Stomach (tissue), 19 donors: ENCODE measurements around the gene AGMAT. TPM values are rescaled to one million over a fixed set of nuclear protein-coding genes. Genes with fewer than 3 reads are reported as not detected.

ENCODE experiments used
- DNase-seq, 2 donors: peaks; one replicate each; pipeline versions ENCODE4 v3.0.0 to v3.0.0-alpha.2; 2013 to 2019
- H3K27ac ChIP-seq, 5 donors: fragments of 200-600 bp in 4 of 5; sonication (generic) in 4 of 5; one replicate each; pipeline ENCODE4 v1.5.1; 2013 to 2019; ENCODE audit warnings: mild to moderate bottlenecking in 1 of 5, moderate library complexity in 1 of 5
- H3K27me3 ChIP-seq, 3 donors: fragments of 200-600 bp; sonication (generic); one replicate each; pipeline ENCODE4 v1.5.1; 2017 to 2019; ENCODE audit warnings: mixed run types in 1 of 3
- H3K36me3 ChIP-seq, 4 donors: fragments of 200-600 bp; sonication (generic); 1 replicate in 3 of 4; 2 replicates in 1 of 4; pipeline ENCODE4 v1.5.1; 2016 to 2019
- H3K4me1 ChIP-seq, 4 donors: fragments of 200-600 bp; sonication (generic); one replicate each; pipeline ENCODE4 v1.5.1; 2016 to 2019
- H3K4me3 ChIP-seq, 4 donors: fragments of 200-600 bp; sonication (generic) in 3 of 4; one replicate each; pipeline ENCODE4 v1.5.1; 2016 to 2019; ENCODE audit warnings: mild to moderate bottlenecking in 1 of 4
- H3K9me3 ChIP-seq, 4 donors: fragments of 200-600 bp; sonication (generic); one replicate each; pipeline ENCODE4 v1.5.1; 2016 to 2019
- EP300 ChIP-seq: sonication (generic); formaldehyde crosslinking; IDR thresholded peaks from one replicate; pipeline ENCODE4 v1.6.1; 2017; ENCODE audit warnings: antibody characterized with exemption
- POLR2A ChIP-seq, 4 donors: fragments of 450-650 bp; IDR thresholded peaks; one replicate each; pipeline ENCODE4 v1.6.1; 2016; ENCODE audit warnings: antibody characterized with exemption in 4 of 4, control low read depth in 2 of 4, mild to moderate bottlenecking in 1 of 4, moderate library complexity in 1 of 4
- POLR2AphosphoS5 ChIP-seq, 3 donors: sonication (generic); formaldehyde crosslinking; IDR thresholded peaks; one replicate each; pipeline ENCODE4 v1.6.1; 2016; ENCODE audit warnings: antibody characterized with exemption in 3 of 3
- WGBS, 5 donors: extraction: QIAGEN DNeasy Blood & Tissue Kit in 3 of 5; methylation state at CpG; one replicate each; pipeline versions ENCODE4 v1.1.5 to v1.1.7; 2013 to 2018; 5-methylcytosine and 5-hydroxymethylcytosine counted together
- intact Hi-C: fragments of 100-400 bp; cut with DNase I; formaldehyde crosslinking; loops from one replicate; pipeline ENCODE4 v1.15.1; 2023; ENCODE audit warnings: low total_unique reads
- long read RNA-seq, 10 donors: transcript quantifications; one replicate each; lab custom pipeline, GENCODE V29; 2026
- polyA plus RNA-seq, 3 donors: library from polyadenylated mRNA; stranded (reverse); fragments of 200-250 nt; gene quantifications; one replicate each; pipeline ENCODE4 v1.2.3, GENCODE V29; 2013
- total RNA-seq, 5 donors: library from RNA; depleted of rRNA; stranded (reverse); fragments of >200 nt; gene quantifications; one replicate each; pipeline versions ENCODE4 v1.1.0 to v1.2.3, GENCODE V29; 2014 to 2016
- TF ChIP-seq, protein P1 (sequence below), 7 experiments: fragments of 450-650 bp in 4 of 7; fragments of 200-600 bp in 3 of 7; sonication (generic) in 3 of 7; IDR thresholded peaks; one replicate each; pipeline ENCODE4 v1.5.1; 2016 to 2019; ENCODE audit warnings: antibody characterized with exemption in 7 of 7, control low read depth in 2 of 7, mild to moderate bottlenecking in 1 of 7
- donor health status: healthy with polysubstance abuse.
- donor health status: Bipolar disorder and iron deficiency.
- donor health status: healthy.

Gene AGMAT, protein sequence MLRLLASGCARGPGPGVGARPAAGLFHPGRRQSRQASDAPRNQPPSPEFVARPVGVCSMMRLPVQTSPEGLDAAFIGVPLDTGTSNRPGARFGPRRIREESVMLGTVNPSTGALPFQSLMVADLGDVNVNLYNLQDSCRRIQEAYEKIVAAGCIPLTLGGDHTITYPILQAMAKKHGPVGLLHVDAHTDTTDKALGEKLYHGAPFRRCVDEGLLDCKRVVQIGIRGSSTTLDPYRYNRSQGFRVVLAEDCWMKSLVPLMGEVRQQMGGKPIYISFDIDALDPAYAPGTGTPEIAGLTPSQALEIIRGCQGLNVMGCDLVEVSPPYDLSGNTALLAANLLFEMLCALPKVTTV
- total RNA-seq, result 1 to 10 TPM in 2 of 5 donors, under 1 TPM in 1, not detected in 2; 0.14 to 9.8 (median 4.6) TPM
- polyA plus RNA-seq, result under 1 TPM; 0.35 to 0.56 (median 0.46) TPM
- long read RNA-seq, donor 1, partial matches to known transcripts, result 0 of 1 reads
- long read RNA-seq, donor 1, other reads (novel, unspliced or antisense), result 0 of 1 reads
- long read RNA-seq, donor 2, partial matches to known transcripts, result 0 of 3 reads
- long read RNA-seq, donor 2, other reads (novel, unspliced or antisense), result 0 of 3 reads
- long read RNA-seq, donor 3, partial matches to known transcripts, result 0 of 2 reads
- long read RNA-seq, donor 3, other reads (novel, unspliced or antisense), result 0 of 2 reads
- long read RNA-seq, donor 4, result 0 reads
- long read RNA-seq, donor 5, result 0 reads
- long read RNA-seq, donor 6, result 0 reads
- long read RNA-seq, donor 7, partial matches to known transcripts, result 0 of 3 reads
- long read RNA-seq, donor 7, other reads (novel, unspliced or antisense), result 0 of 3 reads
- long read RNA-seq, donor 8, result 0 reads
- long read RNA-seq, donor 9, result 0 reads
- long read RNA-seq, donor 10, partial matches to known transcripts, result 0 of 1 reads
- long read RNA-seq, donor 10, other reads (novel, unspliced or antisense), result 0 of 1 reads

DNA sequence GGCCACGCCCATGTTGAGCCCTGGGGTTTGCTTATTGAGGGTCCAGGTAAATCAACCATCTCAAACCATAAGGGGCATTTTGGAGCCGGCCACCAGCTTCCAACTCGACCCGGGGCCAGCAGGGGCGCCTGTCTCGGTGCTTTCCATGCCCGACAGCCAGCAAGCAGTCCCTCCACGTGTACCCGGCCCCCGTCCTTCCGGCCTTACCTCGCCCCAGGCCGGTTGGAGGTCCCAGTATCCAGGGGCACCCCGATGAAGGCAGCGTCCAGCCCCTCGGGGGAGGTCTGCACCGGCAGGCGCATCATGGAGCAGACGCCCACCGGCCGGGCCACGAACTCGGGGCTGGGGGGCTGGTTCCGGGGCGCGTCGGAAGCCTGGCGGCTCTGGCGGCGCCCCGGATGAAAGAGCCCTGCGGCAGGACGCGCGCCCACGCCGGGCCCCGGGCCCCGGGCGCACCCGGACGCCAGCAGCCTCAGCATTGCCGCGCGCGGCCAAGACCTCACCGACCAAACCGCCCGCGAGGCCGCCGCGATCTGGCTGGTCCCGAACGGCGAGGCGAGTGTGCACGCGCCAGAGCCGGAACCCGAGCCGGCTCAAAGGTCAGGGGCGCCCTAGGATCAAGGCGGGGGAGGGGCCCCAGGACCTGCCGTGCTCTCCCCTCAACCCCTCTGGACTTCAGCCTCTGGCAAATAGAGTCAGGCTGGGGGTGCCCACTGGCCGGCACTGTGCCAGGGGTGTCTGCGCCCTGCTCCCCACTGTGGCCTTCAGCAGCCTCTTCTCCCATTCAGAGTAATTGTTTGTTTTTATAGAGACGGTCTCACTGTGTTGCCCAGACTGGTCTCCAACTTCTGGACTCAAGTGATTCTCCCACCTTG lies at the start of gene AGMAT:
Gene AGMAT, minus strand, starts transcription at position 563 of the 875 bp plus-strand sequence. Its CDS starts 84 bp downstream, at position 479.
- WGBS, 5 donors, result 2 to 3% (median 3%) methylated on average over 10 to 68 of the region's 68 CpGs
- intact Hi-C loops, result no loop called here
- peaks cover 7 to 16% (median 14%) of the 10 kb centered on the region in 4 donors for H3K4me1 ChIP-seq
- peak within 1 kb of the TSS; percentile 44 to 68 (median 60) for H3K4me3 ChIP-seq
- DNase-seq, result peak; percentile 43 to 77
- H3K27me3 ChIP-seq, result peaks cover 0 to 13% (median 0%) of the 10 kb centered on the region in 3 donors
- no peaks in the 10 kb centered on the region for H3K9me3 ChIP-seq
- peak within 1 kb of the TSS in 3 of 5 donors; percentile 10 to 61 (median 54) for H3K27ac ChIP-seq
- H3K36me3 ChIP-seq, result no peaks in the 10 kb centered on the region
- TF ChIP-seq, protein P1, sequence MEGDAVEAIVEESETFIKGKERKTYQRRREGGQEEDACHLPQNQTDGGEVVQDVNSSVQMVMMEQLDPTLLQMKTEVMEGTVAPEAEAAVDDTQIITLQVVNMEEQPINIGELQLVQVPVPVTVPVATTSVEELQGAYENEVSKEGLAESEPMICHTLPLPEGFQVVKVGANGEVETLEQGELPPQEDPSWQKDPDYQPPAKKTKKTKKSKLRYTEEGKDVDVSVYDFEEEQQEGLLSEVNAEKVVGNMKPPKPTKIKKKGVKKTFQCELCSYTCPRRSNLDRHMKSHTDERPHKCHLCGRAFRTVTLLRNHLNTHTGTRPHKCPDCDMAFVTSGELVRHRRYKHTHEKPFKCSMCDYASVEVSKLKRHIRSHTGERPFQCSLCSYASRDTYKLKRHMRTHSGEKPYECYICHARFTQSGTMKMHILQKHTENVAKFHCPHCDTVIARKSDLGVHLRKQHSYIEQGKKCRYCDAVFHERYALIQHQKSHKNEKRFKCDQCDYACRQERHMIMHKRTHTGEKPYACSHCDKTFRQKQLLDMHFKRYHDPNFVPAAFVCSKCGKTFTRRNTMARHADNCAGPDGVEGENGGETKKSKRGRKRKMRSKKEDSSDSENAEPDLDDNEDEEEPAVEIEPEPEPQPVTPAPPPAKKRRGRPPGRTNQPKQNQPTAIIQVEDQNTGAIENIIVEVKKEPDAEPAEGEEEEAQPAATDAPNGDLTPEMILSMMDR (IDR thresholded peaks at IDR 0.05), result peak in 1 of 7 experiments; percentile 26
- TF ChIP-seq EP300 (no peak), POLR2AphosphoS5 (IDR thresholded peaks at IDR 0.05) (no peak), POLR2A (IDR thresholded peaks at IDR 0.05) (no peak)

DNA sequence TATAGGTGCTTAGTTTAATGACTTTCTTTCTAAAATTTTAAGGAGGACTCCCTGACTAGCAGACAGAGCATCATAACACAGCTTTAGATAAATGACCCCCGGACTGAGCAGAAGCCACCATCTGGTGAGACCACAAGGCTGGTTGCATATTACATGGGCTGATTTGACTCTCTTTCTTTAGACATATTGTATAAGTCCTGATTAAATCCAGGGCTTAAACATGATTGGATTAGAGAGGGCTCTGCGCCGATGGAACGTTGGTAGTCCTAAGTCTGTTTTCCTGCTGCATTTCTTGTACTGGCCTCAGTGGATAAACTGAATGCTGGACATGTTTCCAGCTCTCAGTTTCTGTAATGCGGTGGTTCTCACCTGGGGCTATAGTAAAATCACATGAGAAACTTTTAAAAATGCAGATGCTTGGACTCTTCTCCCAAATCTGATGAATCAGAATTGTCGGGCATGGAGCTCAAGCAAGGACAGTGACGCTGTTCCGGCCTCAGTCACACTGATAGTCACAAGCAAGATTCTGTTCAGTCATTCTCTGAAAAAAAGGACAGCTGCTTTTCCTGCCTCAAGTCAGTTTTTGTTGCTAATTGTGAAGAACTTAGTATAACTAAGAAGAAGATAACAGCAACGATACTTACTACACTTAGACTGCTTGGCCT lies 49.0 kb upstream of the AGMAT start:
- Histone ChIP-seq H3K27ac (no peak overlapping the region), H3K36me3 (peaks cover 64 to 99% (median 97%) of the 10 kb centered on the region in 4 donors), H3K4me3 (no peak overlapping the region), H3K9me3 (no peaks in the 10 kb centered on the region), H3K4me1 (no peaks in the 10 kb centered on the region), H3K27me3 (no peaks in the 10 kb centered on the region)
- no peak for TF ChIP-seq POLR2AphosphoS5 (IDR thresholded peaks at IDR 0.05)
- TF ChIP-seq EP300, result no peak
- TF ChIP-seq, protein P1 (IDR thresholded peaks at IDR 0.05), result no peak
- no peak for TF ChIP-seq POLR2A (IDR thresholded peaks at IDR 0.05)
- intact Hi-C loops, result no loop called here
- WGBS, 5 donors, result 92 to 97% (median 94%) methylated on average over 9 of the region's 9 CpGs
- DNase-seq, result no peak

DNA sequence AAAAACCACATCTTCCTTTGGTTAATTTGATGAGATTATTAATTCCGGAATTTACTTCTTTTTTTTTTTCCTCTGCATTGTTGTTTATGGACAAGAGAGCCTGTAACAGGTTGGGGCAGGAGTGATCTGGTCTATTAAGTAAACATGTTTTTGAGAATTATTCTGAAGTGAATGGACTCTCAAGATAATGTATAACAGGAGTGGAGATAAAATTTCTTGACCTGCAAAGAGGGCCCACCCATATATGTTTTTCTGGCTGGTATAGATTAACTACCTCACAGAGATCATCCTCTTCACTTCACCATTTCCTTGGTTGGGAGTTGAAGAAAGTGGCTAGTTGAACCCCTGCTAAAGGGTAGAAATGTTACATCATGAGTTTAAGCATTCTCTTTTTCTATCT lies 43.2 kb upstream of the AGMAT start:
- 28 to 42% (median 30%) methylated on average over 1 of the region's 1 CpG for WGBS, 5 donors
- TF ChIP-seq POLR2A (IDR thresholded peaks at IDR 0.05) (no peak), EP300 (no peak), POLR2AphosphoS5 (IDR thresholded peaks at IDR 0.05) (no peak)
- TF ChIP-seq, protein P1 (IDR thresholded peaks at IDR 0.05), result no peak
- intact Hi-C loops, result no loop called here
- H3K36me3 ChIP-seq, result peaks cover 27 to 63% (median 61%) of the 10 kb centered on the region in 4 donors
- no peaks in the 10 kb centered on the region for H3K9me3 ChIP-seq
- no peak for DNase-seq
- H3K4me3 ChIP-seq, result no peak overlapping the region
- H3K4me1 ChIP-seq, result peaks cover 4 to 52% (median 27%) of the 10 kb centered on the region in 4 donors
- no peaks in the 10 kb centered on the region for H3K27me3 ChIP-seq
- no peak overlapping the region for H3K27ac ChIP-seq
